Inflammatory macrophage treated with lipopolysaccharide for 4 hours (primary cell): ENCODE measurements around the gene TOR4A.
"Not testable (repeated sequence)": the region's sequence is repeated elsewhere in the genome, so short reads cannot be mapped to it uniquely, and the experiment has no call there.

Experiments used
- DNase-seq: peaks from one replicate; pipeline ENCODE4 v3.0.0-alpha.2; 2020

TOR4A gene

GRCh38 chr9:137319011-137319738 lies 41.6 kb downstream of the TOR4A start:
- DNase-seq: no peak

DNA sequence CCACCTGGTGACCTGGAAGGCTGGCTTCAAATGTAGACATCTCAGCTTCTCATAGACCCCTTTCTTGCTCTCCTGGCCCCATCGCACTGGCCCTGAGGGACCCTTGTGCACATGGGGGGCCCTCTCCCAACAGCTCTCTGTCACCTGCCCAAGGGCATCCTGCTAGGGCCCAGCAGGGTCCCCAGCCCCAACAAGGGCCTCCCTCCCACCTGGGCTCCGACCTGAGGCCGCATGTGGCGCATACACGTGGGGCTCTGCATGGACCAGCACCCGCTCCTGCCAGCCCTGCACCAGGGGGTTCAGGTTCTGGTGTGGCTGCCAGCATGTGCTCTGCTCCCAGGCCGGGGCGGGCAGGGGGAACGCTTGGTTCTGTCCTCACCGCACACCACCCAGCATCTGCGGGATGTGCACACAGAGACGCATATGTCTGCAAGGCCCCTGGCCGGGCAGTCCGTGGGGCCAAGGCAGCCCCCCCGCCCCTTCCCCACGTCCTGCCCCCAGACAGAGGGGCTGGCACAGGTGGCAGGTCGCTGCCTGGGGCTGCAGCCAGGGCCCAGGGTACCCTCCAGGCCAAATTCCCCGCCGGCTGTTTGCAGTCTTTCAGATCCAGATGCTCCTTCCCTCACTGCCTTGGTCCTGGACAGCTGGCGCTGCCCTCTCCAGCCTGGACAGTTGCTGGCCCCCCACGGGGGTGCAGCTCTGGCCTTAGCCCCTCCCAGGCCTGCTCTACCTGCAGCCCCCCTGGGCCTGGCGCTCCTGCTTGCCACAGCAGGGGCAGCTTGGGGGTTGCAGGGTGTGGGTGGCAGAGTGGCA lies 42.4 kb downstream of the TOR4A start:
- no peak for DNase-seq

DNA sequence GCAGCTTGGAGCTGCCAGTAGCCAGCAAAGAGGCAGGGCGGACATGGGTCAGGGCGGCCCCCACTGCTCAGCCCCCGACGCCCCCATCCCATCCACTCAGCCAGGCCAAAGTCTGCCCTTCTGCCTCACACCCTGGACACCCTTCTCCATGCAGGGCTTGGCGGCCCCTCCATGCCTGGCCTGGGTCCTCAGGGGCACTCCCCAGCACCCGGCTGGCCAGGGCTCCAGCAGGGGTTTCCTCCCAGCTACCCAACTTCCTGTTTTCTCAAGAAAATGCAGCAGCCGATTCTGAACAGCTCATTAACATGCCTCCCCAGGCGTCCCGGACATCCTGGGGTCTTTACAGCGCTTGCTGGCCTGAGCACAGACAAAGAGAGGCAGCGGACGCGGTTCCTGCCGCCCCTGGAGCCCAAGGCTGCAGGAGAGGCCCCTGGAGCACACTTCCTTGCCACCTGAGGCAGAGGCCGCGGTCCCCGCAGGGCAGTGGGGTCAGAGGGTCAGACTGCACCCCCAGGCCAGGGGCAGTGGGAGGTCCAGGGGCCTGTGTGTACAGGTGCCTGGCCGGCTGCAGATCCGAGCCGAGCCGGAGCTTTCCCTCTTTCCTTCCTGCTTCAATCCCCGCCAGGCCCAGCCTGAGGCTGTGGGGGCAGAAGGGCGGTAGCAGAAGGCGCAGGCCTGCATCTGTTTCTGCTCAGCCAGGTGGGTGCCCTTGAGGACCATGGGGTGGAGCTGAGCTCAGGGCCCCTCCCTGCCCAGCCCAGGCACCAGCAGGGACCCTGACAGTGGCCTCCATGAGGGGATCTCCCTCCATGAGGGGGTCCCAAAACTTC lies 43.2 kb downstream of the TOR4A start:
- peak; percentile 53 for DNase-seq

DNA sequence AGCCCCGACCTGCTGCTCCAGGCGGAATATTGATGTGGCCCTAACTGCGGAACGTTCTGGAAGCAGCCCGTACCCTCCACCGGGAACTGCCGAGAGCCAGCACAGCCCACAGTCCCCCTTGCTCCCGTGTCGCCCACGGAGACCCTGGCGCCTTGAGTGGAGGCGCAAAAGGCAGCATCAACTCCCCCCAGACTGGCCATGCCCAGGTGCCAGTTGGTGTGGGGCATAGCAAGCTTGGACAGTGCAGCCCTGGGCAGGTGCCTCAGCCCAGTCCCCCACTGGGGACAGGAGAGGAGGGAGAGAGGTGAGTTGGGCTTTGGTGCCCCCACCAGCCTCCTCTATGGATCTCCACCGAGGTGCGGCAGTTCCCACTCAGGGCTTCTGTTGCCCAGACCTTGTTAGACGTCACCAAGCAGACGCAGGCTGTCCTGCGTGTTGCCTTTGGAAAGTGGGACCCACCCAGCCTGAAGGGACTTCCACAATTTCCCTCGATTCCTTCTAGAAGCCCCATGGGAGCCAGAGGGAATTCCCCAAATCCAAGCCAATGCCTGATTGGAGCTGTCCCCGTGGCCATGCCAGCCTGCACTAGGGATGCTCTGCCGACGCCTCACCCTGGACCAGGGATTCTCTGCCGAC lies 44.3 kb downstream of the TOR4A start:
- no peak for DNase-seq

DNA sequence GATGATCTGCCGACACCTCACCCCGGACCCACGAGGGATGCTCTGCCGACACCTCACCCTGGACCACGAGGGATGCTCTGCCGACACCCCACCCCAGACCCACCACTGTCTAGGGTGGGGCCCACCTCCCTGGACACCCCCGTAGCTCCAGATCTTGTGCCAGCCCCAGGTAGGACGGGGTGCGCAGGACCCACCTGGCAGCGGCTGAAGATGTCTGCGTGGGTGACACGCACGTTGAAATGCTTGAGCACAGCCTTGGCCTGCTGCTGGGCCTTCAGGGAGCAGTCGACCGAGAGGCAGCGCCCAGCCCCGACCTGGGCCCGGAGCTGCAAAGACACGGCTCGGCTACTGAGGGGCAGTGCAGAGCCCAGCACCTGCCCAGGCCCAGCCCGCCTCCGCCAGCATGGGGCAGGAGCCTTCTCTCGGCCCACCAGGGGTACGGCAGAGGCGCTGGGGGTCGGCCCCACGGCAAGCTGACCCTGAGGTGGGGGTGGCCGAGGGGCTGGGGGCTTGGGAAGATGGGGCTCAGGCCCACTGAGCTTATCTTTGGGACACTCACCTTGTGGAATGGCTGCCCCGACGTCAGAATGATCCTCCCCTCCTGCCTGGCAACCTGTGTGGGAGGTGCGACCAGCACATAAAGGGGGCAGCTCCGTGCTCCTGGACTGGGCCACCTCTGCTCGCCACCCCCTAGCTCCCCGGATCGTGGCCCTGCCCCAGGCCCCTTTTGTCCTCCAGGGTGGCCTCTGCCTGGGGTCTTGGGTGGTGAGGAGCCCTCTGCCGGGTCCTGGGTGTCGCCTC lies 46.2 kb downstream of the TOR4A start:
- DNase-seq: no peak

DNA sequence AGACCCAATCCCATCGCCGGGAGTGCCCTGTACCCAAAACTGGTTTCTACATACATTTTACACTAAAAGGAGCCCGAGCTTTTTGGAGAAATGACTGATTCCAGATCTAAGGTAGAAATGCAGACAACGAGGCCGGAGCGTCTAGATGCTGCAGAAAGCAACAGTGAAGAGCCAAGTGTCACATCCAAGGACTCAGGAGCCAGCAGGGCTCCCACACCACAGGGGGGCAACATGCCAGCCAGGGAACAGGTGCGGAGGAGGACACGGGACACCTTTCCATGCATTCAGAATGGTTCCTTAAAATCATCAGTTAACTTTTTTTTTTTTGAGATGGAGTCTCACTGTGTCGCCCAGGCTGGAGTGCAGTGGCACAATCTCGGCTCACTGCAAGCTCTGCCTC lies 47.6 kb downstream of the TOR4A start:
- DNase-seq: no peak

GRCh38 chr9:137325799-137326198 lies 48.3 kb downstream of the TOR4A start:
- no peak for DNase-seq

- DNase-seq: peak; percentile 90
These were observed 49.0 kb downstream of the TOR4A start for GRCh38 chr9:137326445-137327065.

GRCh38 chr9:137327641-137328550 lies 50.4 kb downstream of the TOR4A start:
- peak; percentile 49 for DNase-seq

- not testable (repeated sequence) for DNase-seq
These were observed 52.1 kb downstream of the TOR4A start for GRCh38 chr9:137329590-137329989.

DNA sequence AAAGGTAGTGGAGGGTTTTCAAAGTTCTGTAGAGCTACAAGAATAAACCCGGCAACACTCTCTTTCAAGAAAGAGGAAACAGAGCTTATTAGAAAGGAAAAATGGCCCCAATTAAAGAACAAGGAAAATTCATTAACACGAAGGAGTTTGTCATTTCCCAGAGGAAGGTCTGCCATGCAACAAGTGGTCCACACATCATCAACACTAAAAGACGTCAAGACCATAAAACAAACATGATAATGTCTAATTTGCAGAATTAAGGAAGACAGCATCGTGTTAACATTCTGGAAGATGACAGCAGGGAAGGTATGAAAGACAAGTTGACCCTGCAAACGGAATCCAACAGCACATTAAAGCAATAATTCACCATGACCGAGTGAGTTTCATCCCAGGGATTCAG lies 53.2 kb downstream of the TOR4A start:
- DNase-seq: no peak

DNA sequence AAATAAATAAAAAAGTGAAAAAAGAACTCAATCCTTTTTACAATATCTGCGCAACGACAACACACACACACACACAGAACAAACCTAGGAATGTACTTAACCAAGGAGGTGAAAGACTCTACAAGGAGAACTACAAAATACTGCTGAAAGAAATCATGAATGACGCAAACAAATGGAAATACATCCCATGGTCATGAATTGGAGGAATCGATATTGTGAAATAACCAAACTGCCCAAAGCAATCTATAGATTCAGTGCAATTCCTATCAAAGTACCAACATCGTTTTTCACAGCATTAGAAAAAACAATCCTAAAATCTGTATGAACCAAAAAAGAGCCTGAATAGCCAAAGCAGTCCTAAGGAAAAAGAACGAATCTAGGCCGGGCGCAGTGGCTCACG lies 54.4 kb downstream of the TOR4A start:
- DNase-seq: no peak
